Stimulated activated CD8-positive, alpha-beta memory T cell treated with anti-CD3 and anti-CD28 coated beads, Interleukin-15, amount 100 ng/mL, for 48 hours (primary cell): ENCODE results near the gene DHX34.
"Not testable (repeated sequence)": the region's sequence is repeated elsewhere in the genome, so short reads cannot be mapped to it uniquely, and the experiment has no call there.

Experiments used
- DNase-seq, 2 donors: peaks; one replicate each; pipeline ENCODE4 v3.0.0-alpha.2; 2020; ENCODE audit warnings: low read depth in 2 of 2

Gene DHX34, protein sequence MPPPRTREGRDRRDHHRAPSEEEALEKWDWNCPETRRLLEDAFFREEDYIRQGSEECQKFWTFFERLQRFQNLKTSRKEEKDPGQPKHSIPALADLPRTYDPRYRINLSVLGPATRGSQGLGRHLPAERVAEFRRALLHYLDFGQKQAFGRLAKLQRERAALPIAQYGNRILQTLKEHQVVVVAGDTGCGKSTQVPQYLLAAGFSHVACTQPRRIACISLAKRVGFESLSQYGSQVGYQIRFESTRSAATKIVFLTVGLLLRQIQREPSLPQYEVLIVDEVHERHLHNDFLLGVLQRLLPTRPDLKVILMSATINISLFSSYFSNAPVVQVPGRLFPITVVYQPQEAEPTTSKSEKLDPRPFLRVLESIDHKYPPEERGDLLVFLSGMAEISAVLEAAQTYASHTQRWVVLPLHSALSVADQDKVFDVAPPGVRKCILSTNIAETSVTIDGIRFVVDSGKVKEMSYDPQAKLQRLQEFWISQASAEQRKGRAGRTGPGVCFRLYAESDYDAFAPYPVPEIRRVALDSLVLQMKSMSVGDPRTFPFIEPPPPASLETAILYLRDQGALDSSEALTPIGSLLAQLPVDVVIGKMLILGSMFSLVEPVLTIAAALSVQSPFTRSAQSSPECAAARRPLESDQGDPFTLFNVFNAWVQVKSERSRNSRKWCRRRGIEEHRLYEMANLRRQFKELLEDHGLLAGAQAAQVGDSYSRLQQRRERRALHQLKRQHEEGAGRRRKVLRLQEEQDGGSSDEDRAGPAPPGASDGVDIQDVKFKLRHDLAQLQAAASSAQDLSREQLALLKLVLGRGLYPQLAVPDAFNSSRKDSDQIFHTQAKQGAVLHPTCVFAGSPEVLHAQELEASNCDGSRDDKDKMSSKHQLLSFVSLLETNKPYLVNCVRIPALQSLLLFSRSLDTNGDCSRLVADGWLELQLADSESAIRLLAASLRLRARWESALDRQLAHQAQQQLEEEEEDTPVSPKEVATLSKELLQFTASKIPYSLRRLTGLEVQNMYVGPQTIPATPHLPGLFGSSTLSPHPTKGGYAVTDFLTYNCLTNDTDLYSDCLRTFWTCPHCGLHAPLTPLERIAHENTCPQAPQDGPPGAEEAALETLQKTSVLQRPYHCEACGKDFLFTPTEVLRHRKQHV

DNA sequence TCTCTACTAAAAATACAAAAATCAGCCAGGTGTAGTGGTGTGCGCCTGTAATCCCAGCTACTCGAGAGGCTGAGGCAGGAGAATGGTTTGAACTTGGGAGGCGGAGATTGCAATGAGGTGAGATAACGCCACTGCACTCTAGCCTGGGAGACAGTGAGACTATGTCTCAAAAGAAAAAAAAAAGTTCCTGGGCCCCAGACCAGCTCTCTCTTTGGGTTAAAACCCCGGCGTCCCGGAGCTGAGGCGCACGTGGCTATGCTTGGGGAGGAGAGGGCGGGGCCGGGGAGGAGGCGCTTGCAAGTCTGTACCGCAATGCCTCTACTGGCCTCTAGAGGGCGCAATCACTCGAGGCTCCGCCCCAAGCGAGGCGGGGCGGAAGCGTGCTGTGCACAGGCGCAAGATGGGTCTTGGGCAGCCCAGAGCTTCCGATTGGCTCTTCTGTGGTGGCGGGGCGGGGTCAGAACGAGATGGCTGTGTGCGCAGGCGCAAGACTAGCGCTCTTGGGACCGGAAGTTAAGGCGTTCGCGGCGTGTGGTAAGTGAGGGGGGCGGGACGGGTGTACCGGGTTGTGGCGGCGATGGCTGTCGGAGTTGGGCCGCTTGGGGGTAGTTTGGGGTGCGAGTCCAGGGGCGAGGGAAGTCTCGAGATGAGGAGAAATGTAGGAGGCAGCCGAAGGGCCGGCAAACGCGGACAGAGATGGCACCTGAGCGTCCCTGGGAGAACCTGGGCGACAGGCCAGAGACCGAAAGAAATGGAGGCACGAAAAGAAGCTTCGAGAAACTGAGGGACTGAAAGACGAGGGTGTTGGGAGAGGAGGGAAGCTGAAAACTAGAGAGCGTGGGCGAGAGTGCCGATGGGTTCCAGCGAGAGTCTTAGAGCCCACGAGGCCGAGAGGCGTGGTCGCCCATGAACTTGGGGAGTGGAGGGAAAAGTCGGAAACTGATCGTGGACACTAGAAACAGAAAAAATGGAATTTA, at the start of gene DHX34:
Gene DHX34 (plus strand): TSS at position 497 of the 977 bp plus-strand sequence. CDS start 3,716 bp downstream, outside the sequence.
- DNase-seq: peak; percentile 98 to 99

DNA sequence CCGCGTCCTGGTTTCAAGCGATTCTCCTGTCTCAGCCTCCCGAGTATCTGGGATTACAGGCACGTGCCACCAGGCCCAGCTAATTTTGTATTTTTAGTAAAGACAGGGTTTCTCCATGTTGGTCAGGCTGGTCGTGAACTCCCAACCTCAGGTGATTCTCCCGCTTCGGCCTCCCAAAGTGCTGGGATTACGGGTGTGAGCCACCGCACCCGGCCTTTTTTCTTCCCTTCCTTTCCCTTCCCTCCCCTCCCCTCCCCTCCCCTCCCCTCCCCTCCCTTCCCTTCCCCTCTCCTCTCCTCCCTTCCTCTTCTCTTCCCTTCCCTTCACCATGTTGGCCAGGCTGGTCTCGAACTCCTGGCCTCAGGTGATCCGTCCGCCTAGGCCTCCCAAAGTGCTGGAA, 48.2 kb upstream of the DHX34 start:
- DNase-seq: not testable (repeated sequence)

DNA sequence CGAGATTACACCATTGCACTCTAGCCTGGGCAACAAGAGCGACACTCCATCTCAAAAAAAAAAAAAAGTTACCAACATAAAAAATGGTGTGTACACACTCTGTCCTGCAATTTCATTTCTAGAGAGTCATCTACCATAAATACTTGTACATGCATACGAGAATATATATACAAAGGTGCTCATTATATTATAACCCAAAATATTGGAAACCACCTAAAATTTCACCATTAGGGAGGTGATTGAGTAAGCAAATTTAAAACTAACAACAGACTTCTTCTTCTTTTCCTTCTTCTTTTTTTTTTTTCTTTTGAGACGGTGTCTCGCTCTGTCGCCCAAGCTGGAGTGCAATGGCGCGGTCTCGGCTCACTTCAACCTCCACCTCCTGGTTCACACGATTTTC, 46.9 kb upstream of the DHX34 start:
- no peak for DNase-seq

DNA sequence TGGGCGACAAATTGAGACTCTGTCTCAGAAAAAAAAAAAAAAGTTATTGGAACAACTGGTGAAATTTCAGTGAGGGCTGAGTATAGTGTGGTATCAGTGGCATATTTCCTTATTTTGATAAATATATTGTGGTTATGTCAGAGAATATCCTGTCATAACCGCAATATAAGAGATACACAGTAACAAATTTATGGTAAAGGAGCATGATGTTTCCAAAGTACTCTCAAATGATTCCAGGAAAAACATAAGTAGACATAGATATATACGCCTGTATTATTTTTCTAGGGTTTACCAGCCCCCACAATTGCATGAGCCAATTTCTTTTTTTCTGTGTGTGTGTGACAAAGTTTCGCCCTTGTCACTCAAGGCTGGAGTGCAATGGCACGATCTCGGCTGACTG, 45.1 kb upstream of the DHX34 start:
- DNase-seq: no peak

DNA sequence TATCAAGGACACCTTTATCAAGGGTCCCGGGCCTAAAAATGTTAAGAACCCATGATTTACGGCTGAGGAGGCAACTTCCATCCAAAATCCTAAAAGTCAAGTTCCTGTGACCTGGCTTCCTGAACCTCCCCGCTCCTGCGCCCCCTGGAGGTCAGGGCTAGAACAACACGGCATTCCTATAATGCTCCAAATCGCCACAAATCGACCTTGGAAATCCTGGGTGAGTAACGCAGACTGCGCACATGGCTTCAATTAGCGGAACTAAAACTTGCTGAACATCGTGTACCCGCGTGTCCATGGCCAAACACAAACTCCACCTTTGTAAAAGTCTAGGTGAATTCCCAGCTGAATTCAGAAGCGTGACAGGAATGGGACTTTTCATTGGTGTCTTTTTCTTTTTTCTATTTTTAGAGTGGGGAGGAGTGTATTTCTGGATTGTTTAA, 43.8 kb upstream of the DHX34 start:
- no peak for DNase-seq

DNA sequence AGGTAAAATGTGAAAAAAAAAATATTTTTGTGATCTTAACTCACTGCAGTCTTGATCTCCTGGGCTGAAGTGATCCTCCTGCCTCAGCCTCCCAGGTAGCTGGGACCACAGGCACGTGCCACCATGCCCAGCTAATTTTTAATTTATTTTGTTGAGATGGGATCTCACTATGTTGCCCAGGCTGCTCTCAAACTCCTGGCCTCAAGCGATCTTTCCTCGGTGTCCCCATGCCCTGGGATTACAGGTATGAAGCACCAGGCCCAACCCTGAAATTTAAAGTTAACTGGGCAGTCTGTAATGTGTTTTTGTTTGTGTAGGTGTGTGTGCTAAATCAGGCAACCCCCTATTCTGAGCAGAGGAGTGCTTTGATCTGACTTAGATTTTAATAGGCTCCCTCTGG, 42.8 kb upstream of the DHX34 start:
- DNase-seq: no peak

DNA sequence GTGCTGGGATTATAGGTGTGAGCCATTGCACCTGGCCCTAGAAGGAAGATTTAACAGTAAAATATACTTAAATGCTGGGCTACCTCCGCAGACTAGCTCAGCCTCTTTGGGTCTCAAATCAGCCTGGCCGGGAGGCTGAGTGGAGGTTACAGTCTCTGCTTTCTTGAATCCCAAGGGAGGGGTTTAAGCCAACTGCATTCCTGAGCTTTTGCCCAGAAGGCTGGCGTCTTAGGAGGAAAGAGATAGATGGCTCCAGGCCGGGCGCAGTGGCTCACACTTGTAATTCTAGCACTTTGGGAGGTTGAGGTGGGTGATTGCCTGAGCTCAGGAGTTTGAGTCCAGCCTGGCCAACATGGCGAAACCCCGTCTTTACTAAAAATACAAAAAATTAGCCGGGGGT, 40.1 kb upstream of the DHX34 start:
- no peak for DNase-seq

DNA sequence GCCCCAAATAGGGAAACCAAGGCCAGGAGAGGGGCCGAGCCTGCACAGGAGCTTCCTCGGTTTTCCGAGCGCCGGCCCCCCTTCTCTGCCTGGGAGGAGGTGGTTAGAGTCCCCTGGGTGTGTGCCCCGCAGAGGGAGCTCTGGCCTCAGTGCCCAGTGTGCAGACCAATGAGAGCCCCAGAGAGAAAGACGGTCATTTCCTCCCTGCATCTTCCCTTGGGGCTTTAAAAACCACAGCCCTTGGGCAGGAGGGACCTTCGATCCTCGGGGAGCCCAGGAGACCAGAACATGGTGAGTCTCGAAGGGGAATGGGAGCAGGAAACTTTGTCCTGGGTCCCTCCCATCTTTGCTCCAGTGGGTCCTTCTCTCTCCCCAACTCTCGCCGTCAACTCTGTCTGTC, 39.5 kb upstream of the DHX34 start, which contains the start of gene C5AR1:
Gene C5AR1 (plus strand): TSS at position 254 of the 400 bp plus-strand sequence. CDS start 35 bp downstream, at position 289.
- no peak for DNase-seq

DNA sequence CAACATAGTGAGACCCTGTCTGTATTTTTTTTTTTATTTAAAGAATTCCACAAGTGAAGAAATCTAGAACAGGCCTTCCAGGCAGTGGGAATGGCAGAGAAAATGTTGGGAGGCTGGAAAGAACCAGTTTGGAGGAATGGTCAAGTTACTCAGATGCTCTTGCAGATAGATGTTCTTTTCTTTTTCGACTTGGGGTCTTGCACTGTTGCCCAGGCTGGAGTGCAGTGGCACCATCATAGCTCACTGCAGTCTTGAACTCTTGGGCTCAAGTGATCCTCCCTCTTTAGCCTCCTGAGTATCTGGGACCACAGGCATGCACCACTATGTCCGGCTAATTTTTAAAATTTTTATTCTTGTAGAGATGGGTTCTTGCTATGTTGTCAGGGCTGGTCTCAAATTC, 38.8 kb upstream of the DHX34 start:
- no peak for DNase-seq

DNA sequence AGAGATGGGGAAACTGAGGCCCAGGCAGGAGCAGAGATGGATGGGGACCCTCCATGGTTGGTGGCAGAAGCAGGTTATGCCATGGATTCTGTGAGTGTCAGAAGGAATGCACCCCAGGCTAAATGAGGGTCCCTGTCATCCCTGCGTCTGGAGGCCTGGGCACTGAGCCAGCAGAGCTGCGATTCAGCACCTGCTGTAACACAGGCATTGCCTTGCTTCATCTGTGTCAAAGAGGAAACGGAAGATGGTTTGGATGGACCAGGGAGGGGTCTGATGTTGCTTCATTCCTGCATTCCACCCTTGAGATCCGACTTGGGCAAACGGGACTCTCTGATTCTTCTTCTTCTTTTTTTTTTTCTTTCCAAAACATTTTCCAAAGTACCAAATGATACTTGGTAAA, 38.3 kb upstream of the DHX34 start:
- DNase-seq: no peak

DNA sequence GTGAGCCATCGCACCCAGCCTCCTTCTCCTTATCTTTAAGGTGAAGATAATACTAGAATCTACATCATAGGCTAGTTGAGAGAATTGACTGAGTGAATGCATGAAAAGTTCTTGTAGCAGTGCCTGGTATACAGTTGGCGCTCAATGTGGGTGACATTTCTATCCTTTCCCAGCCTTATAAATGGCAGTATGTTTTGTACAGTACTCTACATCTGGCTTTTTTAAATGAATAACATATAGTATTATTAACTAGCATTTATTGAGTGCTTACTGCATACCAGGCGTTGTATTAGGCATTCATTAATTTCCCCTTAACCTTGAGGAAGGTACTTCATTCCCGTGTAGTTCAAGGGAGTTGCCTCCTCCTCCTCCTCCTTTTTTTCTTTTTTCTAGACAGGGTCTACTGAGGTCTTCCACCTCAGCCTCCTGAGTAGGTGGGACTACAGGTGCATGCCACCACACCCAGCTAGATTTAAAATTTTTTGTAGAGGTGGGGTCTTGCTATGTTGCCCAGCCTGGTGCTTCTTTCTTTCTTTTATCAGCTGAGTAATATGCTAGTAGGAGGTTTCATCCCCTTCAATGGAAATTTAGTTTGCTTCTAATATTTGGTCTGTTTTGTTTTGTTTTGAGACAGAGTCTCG, 36.6 kb upstream of the DHX34 start:
- no peak for DNase-seq

DNA sequence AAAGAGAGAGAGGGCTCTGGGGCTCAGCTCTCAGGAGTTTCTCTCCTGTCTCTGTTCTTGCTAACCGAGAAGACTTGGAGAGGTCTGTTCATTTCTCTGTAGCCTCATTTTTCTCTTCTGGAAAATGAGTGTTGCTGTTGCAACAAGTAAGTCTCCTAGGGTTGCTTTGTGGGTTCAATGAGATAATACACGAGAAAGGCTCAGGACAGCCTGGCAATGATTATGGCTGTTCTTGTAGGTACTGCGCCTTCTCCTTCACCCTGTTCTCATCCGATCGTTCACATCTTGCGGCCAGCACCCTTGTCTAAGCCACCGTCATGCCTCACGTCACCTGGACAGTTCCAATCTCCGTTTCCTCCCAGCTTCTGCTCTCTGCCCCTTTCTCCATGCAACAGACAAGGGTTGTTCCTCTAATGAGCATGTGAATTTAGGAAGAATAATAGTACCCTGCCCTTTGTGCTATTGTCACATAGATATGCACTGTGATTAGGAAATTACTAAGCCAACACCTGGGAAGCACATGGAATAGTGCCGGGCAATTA, 35.3 kb upstream of the DHX34 start:
- DNase-seq: no peak

DNA sequence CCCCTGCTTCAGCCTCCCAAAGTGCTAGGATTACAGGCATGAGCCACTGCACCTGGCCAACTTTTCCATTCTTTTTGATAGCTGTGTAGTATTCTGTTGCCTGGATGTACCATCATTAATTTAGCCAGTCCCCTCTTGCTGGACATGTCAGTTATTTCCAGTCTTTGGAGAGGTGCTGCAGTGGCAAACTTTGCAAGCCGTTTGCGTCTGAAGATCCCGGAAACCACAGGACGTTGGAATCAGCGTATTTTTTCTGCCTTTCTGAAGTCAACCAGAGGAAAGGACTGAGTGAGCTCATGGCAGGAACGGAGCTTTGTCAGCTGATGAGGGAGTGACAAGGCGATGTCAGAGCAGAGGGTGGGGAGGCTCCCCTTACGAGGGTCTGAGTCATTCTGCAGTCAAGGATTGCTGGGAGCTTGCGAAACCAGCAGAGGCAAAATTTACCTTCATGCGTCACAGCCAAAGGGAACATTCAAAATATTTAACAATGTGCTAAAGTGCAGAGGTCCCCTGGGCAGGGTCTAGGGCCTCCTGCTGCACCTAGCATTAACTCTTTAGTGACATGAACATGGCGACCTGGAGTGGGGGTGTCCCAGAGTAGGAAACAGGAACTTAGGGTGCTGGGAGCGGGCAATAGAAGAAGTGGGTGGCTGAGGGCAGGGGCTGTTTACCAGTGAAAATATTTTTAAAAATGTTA, 33.8 kb upstream of the DHX34 start:
- DNase-seq: peak; percentile 7 to 22

DNA sequence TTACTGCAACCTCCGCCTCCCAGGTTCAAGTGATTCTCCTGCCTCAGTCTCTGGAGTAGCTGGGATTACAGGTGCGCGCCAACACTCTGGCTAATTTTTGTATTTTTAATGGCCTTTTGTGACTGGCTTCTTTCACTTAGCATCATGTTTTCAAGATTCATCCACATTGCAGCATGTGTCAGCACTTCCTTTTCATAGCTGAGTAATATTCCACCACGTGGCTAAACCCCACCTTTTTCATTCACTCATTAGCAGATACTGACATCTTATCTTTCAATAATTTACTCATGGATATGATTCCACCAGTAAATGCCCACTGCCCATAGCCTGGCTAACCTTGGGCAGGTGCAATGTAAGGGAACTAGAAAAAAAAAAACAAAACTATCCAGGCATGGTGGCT, 32.6 kb upstream of the DHX34 start:
- no peak for DNase-seq

DNA sequence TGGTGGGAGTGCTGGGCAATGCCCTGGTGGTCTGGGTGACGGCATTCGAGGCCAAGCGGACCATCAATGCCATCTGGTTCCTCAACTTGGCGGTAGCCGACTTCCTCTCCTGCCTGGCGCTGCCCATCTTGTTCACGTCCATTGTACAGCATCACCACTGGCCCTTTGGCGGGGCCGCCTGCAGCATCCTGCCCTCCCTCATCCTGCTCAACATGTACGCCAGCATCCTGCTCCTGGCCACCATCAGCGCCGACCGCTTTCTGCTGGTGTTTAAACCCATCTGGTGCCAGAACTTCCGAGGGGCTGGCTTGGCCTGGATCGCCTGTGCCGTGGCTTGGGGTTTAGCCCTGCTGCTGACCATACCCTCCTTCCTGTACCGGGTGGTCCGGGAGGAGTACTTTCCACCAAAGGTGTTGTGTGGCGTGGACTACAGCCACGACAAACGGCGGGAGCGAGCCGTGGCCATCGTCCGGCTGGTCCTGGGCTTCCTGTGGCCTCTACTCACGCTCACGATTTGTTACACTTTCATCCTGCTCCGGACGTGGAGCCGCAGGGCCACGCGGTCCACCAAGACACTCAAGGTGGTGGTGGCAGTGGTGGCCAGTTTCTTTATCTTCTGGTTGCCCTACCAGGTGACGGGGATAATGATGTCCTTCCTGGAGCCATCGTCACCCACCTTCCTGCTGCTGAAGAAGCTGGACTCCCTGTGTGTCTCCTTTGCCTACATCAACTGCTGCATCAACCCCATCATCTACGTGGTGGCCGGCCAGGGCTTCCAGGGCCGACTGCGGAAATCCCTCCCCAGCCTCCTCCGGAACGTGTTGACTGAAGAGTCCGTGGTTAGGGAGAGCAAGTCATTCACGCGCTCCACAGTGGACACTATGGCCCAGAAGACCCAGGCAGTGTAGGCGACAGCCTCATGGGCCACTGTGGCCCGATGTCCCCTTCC, 28.9 kb upstream of the DHX34 start:
- no peak for DNase-seq

DNA sequence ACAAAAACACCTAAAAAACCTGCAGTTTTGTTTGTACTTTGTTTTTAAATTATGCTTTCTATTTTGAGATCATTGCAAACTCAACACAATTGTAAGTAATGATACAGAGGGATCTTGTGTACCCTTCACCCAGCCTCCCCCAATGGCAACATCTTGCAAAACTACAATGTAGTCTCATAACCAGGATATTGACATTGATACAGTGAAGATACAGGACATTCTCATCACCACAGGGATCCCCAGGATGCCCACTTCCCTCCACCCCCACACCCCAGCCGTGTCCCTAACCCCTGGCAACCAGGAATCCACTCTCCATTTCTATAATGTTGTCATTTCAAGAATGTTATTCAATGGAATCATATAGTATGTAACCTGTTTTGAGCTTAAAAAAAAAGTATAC, 27.5 kb upstream of the DHX34 start:
- no peak for DNase-seq

DNA sequence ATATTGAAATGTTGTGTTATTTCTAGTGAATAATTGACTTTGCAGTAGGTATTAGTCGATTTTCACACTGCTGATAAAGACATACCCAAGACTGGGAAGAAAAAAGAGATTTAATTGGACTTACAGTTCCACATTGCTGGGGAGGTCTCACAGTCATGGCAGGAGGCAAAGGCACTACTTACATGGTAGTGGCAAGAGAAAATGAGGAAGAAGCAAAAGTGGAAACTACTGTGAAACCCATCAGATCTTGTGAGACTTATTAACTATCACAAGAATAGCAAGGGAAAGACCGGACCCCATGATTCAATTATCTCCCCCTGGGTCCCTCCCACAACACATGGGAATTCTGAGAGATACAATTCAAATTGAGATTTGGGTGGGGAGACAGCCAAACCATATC, 27.1 kb upstream of the DHX34 start:
- no peak for DNase-seq

DNA sequence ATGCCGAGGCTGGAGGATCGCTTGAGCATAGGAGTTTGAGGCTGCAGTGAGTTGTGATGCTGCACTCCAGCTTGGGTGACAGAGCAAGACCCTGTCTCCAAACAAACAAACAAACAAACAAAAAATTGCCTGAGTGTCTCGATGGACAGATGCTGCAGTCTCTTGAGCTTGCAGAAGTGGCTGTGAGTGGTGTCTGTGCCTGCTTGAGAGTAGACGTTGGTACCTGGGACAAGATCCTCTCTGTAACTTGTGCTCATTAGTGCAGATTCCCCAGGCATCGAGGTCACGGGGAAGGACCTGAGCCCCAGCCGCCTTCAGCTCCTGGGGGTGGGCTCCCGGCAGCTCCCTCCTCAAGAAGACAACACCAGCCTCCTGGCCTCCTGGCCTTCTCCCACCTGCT, 25.7 kb upstream of the DHX34 start:
- DNase-seq: no peak
